A549 (cell line): ENCODE results near the gene SPSB2. TPM values are rescaled to one million over a fixed set of nuclear protein-coding genes. Genes with fewer than 3 reads are reported as not detected.

Experiments used
- ATAC-seq, 2 experiments: fragments of 200-7000 bp in 1 of 2; fragments of >200 bp in 1 of 2; cut with Nextera tagmentation in 1 of 2; cut with Tn5 transposase in 1 of 2; 3 replicates each; pipeline versions ENCODE4 v1.8.0 to v1.9.1; 2018 to 2020; ENCODE audit warnings: mild to moderate bottlenecking in 1 of 2, moderate library complexity in 1 of 2
- CTCF ChIA-PET: fragments of 300-600 bp; sonication (Branson Sonifier 250); formaldehyde crosslinking; extraction: SDS; loops from one replicate; lab custom pipeline; 2021; ENCODE audit warnings: antibody characterized with exemption, inconsistent platforms; lab: Yijun Ruan, JAX
- POLR2A ChIA-PET: fragments of 350-600 bp; formaldehyde crosslinking; extraction: SDS; loops from one replicate; lab custom pipeline; 2021; ENCODE audit warnings: antibody characterized with exemption, inconsistent platforms; lab: Yijun Ruan, JAX
- DNase-seq, 2 experiments: peaks; one replicate each; pipeline versions ENCODE4 v3.0.0 to v3.0.0-alpha.2; 2011 to 2016; ENCODE audit warnings: low read depth in 1 of 2, low spot score in 1 of 2
- FAIRE-seq: peaks from 2 replicates; lab custom pipeline; 2011; peaks lifted over from hg19 to GRCh38; lab: Jason Lieb, UNC
- H3K27ac ChIP-seq, 2 experiments: fragments of >200 bp; sonication (Bioruptor Twin); formaldehyde crosslinking; 3 replicates each; pipeline ENCODE4 v1.5.1; 2016 to 2017
- H3K4me1 ChIP-seq: fragments of >200 bp; sonication (Bioruptor Twin); formaldehyde crosslinking; 3 replicates; pipeline ENCODE4 v1.6.1; 2016
- H3K4me2 ChIP-seq: fragments of >200 bp; sonication (Bioruptor Twin); formaldehyde crosslinking; 3 replicates; pipeline ENCODE4 v1.6.1; 2016
- H3K4me3 ChIP-seq: fragments of >200 bp; sonication (Bioruptor Twin); formaldehyde crosslinking; 3 replicates; pipeline ENCODE4 v1.5.1; 2016
- H3K9me3 ChIP-seq: fragments of >200 bp; sonication (Bioruptor Twin); formaldehyde crosslinking; 3 replicates; pipeline ENCODE4 v1.6.1; 2016
- CEBPB ChIP-seq, 2 experiments: fragments of >200 bp in 1 of 2; sonication (Bioruptor Twin) in 1 of 2; formaldehyde crosslinking in 1 of 2; IDR thresholded peaks; 2 replicates each; pipeline ENCODE4 v1.6.1; 2012 to 2016
- CHD2 ChIP-seq: fragments of 150-350 bp; IDR thresholded peaks from 2 replicates; pipeline ENCODE4 v1.6.1; 2014; ENCODE audit warnings: low read length; ENCODE audit not compliant: partially characterized antibody
- CHD4 ChIP-seq: fragments of 200-600 bp; sonication (generic); IDR thresholded peaks from 2 replicates; pipeline ENCODE4 v1.6.1; 2016; ENCODE audit warnings: antibody characterized with exemption, mild to moderate bottlenecking, borderline replicate concordance
- EHF ChIP-seq: fragments of 250-450 bp; sonication (Bioruptor Pico); IDR thresholded peaks from 2 replicates; pipeline ENCODE4 v1.5.0; 2020; ENCODE audit warnings: mild to moderate bottlenecking
- ELK1 ChIP-seq: fragments of 150-350 bp; IDR thresholded peaks from 2 replicates; pipeline ENCODE4 v1.6.1; 2014; ENCODE audit warnings: low read depth, mild to moderate bottlenecking, low read length
- ESRRA ChIP-seq: fragments of 150-350 bp; IDR thresholded peaks from 2 replicates; pipeline ENCODE4 v1.6.1; 2014; ENCODE audit warnings: mild to moderate bottlenecking, low read length, borderline replicate concordance
- GATA3 ChIP-seq: IDR thresholded peaks from 2 replicates; pipeline ENCODE4 v1.6.1; 2012; ENCODE audit warnings: borderline replicate concordance
- HDAC2 ChIP-seq: fragments of 200-600 bp; sonication (generic); IDR thresholded peaks from 2 replicates; pipeline ENCODE4 v1.6.1; 2016
- KDM5A ChIP-seq: fragments of 200-600 bp; sonication (generic); IDR thresholded peaks from 2 replicates; pipeline ENCODE4 v1.6.1; 2016; ENCODE audit warnings: antibody characterized with exemption, mild to moderate bottlenecking
- MAFK ChIP-seq: fragments of 450-650 bp; IDR thresholded peaks from 2 replicates; pipeline ENCODE4 v1.6.1; 2014; ENCODE audit not compliant: partially characterized antibody
- MAX ChIP-seq: IDR thresholded peaks from 2 replicates; pipeline ENCODE4 v1.6.1; 2012
- MYC ChIP-seq: IDR thresholded peaks from 2 replicates; pipeline ENCODE4 v1.6.1; 2012; ENCODE audit warnings: mild to moderate bottlenecking, inconsistent platforms, low read length, improper control_type of control experiment, borderline replicate concordance
- NR3C1 ChIP-seq: fragments of >200 bp; sonication (Bioruptor Twin); formaldehyde crosslinking; IDR thresholded peaks from 3 replicates; pipeline ENCODE4 v1.6.1; 2017
- PBX3 ChIP-seq: IDR thresholded peaks from 2 replicates; pipeline ENCODE4 v1.6.1; 2012
- POLR2A ChIP-seq: IDR thresholded peaks from 2 replicates; pipeline ENCODE4 v1.6.1; 2012; ENCODE audit warnings: mild to moderate bottlenecking, low read length
- POLR2AphosphoS2 ChIP-seq: conservative IDR thresholded peaks from 2 replicates; pipeline ENCODE4 v1.6.1; 2012; ENCODE audit warnings: low read length, improper control_type of control experiment, inconsistent platforms
- RAD21 ChIP-seq, 2 experiments: fragments of >200 bp in 1 of 2; sonication (Bioruptor Twin) in 1 of 2; formaldehyde crosslinking in 1 of 2; IDR thresholded peaks in 1 of 2; conservative IDR thresholded peaks in 1 of 2; 2 replicates in 1 of 2; 3 replicates in 1 of 2; pipeline ENCODE4 v1.6.1; 2012 to 2018; ENCODE audit warnings: inconsistent platforms in 1 of 2
- RCOR1 ChIP-seq: fragments of 150-350 bp; IDR thresholded peaks from 2 replicates; pipeline ENCODE4 v1.6.1; 2014; ENCODE audit warnings: antibody characterized with exemption, low read length, low read depth
- RFX5 ChIP-seq: fragments of 450-650 bp; IDR thresholded peaks from 2 replicates; pipeline ENCODE4 v1.7.1; 2014; ENCODE audit warnings: antibody characterized with exemption, mild to moderate bottlenecking, moderate library complexity
- RNF2 ChIP-seq: fragments of 200-600 bp; sonication (generic); IDR thresholded peaks from 2 replicates; pipeline ENCODE4 v1.6.1; 2016; ENCODE audit warnings: low read depth, mild to moderate bottlenecking, antibody characterized with exemption, moderate library complexity, borderline replicate concordance
- TFCP2L1 ChIP-seq: fragments of 250-450 bp; sonication (Bioruptor Pico); IDR thresholded peaks from 2 replicates; pipeline ENCODE4 v1.5.0; 2021; ENCODE audit warnings: mild to moderate bottlenecking
- USF2 ChIP-seq: fragments of 450-650 bp; IDR thresholded peaks from 2 replicates; pipeline ENCODE4 v1.6.1; 2014; ENCODE audit warnings: antibody characterized with exemption
- ZC3H11A ChIP-seq: fragments of 450-650 bp; IDR thresholded peaks from 2 replicates; pipeline ENCODE4 v1.6.1; 2014; ENCODE audit warnings: antibody characterized with exemption, mild to moderate bottlenecking
- ZFP36 ChIP-seq: fragments of 450-650 bp; IDR thresholded peaks from 2 replicates; pipeline ENCODE4 v1.6.1; 2014; ENCODE audit warnings: borderline replicate concordance; ENCODE audit not compliant: partially characterized antibody
- ZNF302 ChIP-seq: fragments of 250-450 bp; sonication (Bioruptor Pico); IDR thresholded peaks from 2 replicates; pipeline ENCODE4 v1.9.0; 2021; ENCODE audit warnings: inconsistent platforms, mild to moderate bottlenecking, moderate library complexity
- WGBS: methylation state at CpG from one replicate; pipeline ENCODE4 v1.1.6; 2017; ENCODE audit errors: missing lambda C conversion rate; 5-methylcytosine and 5-hydroxymethylcytosine counted together
- polyA plus RNA-seq, 4 experiments: library from polyadenylated mRNA; depleted of rRNA in 3 of 4; stranded (reverse); fragments of >200 nt; fragmentation: RNase III in 1 of 4; extraction: RNeasy Plus Mini Kit Qiagen cat#74134 plus additional on column Dnase treatment in 1 of 4; gene quantifications; 2 replicates in 3 of 4; 3 replicates in 1 of 4; pipeline ENCODE4 v1.2.3, GENCODE V29; 2011 to 2017
- TF ChIP-seq, protein P1 (sequence below): fragments of 250-450 bp; sonication (Bioruptor Pico); IDR thresholded peaks from 2 replicates; pipeline ENCODE4 v1.5.0; 2021; ENCODE audit warnings: mild to moderate bottlenecking, moderate library complexity, borderline replicate concordance

The SPSB2 gene
- polyA plus RNA-seq, 2 of the 4 experiments (the other 2 are of a cell fraction), result 16.8 to 21.8 TPM

GRCh38 chr12:6917491-6918231 lies 44.6 kb upstream of the SPSB2 start:
- FAIRE-seq (no peak), ATAC-seq (no peak), DNase-seq (no peak)
- POLR2A ChIA-PET, result interaction anchor here (0.5 to 1.0 kb wide), 2 partner anchors 48 to 289 kb away, joined by 3 read pairs; no protein-coding TSS in a partner anchor
- Histone ChIP-seq H3K9me3 (no peaks in the 10 kb centered on the region), H3K4me1 (peaks cover 17% of the 10 kb centered on the region), H3K4me3 (no peak overlapping the region), H3K27ac (no peak overlapping the region), H3K4me2 (no peak overlapping the region)
- CTCF ChIA-PET, result interaction anchor here (0.5 to 22.2 kb wide), 8 partner anchors 7 to 132 kb away, joined by 3 to 232 read pairs (median 6); partner anchors contain the start of genes ATN1, SPSB2 and TPI1
- 93% methylated on average over 10 of the region's 14 CpGs for WGBS
- TF ChIP-seq ZC3H11A (no peak), MAFK (no peak), HDAC2 (no peak), CEBPB (IDR thresholded peaks at IDR 0.05) (no peak), KDM5A (no peak), CHD2 (no peak), RAD21 (conservative IDR thresholded peaks at IDR 0.05 in 1 of 2, IDR thresholded peaks at IDR 0.05 in 1 of 2) (no peak), NR3C1 (no peak), RCOR1 (no peak), PBX3 (no peak), RFX5 (no peak)
- TF ChIP-seq, protein P1, sequence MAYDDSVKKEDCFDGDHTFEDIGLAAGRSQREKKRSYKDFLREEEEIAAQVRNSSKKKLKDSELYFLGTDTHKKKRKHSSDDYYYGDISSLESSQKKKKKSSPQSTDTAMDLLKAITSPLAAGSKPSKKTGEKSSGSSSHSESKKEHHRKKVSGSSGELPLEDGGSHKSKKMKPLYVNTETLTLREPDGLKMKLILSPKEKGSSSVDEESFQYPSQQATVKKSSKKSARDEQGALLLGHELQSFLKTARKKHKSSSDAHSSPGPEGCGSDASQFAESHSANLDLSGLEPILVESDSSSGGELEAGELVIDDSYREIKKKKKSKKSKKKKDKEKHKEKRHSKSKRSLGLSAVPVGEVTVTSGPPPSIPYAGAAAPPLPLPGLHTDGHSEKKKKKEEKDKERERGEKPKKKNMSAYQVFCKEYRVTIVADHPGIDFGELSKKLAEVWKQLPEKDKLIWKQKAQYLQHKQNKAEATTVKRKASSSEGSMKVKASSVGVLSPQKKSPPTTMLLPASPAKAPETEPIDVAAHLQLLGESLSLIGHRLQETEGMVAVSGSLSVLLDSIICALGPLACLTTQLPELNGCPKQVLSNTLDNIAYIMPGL, result no peak

DNA sequence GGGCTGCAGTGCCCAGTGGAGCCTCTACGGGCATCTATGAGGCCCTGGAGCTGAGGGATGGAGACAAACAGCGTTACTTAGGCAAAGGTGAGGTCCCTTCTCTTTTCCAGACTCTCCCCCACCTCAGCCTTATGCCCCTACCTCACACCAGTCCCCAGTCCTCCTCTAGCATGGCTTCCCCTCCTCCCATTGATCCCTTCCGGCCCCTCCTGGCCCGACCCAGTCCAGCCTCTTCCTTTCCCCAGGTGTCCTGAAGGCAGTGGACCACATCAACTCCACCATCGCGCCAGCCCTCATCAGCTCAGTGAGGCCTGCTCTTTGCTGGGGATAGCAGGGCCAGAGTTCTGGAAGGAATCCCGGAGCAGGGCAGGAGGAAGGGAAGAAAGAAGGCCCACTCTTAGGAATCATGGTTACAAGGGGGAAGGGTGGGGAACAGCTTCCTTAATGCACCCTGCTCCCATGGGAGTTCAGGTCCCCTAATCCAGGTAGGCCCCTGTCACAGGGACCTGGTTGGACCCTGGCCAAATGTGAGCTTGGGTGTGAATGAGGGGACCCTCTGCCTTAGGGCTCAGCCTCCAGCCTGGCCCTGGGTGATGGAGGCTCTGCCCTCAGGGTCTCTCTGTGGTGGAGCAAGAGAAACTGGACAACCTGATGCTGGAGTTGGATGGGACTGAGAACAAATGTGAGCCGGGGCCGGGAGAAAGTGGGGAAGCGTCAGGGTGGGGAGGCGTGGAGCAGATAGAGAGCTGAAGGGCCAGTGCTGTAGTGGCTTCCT lies 43.5 kb upstream of the SPSB2 start:
- ChIA-PET POLR2A (interaction anchor here (1.0 kb wide), 1 partner anchor 47 kb away, joined by 3 read pairs; no protein-coding TSS in a partner anchor), CTCF (interaction anchor here (0.5 to 22.2 kb wide), 8 partner anchors 8 to 134 kb away, joined by 3 to 232 read pairs (median 6); partner anchors contain the start of genes ATN1, SPSB2 and TPI1)
- WGBS, result 96% methylated on average over 11 of the region's 11 CpGs
- H3K4me1 ChIP-seq, result peaks cover 17% of the 10 kb centered on the region
- H3K4me3 ChIP-seq, result no peak overlapping the region
- H3K4me2 ChIP-seq, result no peak overlapping the region; the same call in 1 of the 3 replicates
- TF ChIP-seq ELK1 (no peak), MYC (no peak), POLR2AphosphoS2 (no peak), CHD2 (no peak), CEBPB (IDR thresholded peaks at IDR 0.05) (no peak), MAX (no peak), RCOR1 (no peak), TFCP2L1 (CRISPR knock-in tag) (no peak), ZC3H11A (no peak), RNF2 (no peak), ZFP36 (no peak), GATA3 (no peak), RFX5 (no peak), ZNF302 (no peak), USF2 (no peak), EHF (CRISPR knock-in tag) (no peak), POLR2A (no peak), CHD4 (no peak), ESRRA (no peak)
- TF ChIP-seq, protein P1, result no peak
- H3K27ac ChIP-seq, result no peak overlapping the region
- DNase-seq, result no peak
- no peak for ATAC-seq
- FAIRE-seq, result no peak
- H3K9me3 ChIP-seq, result no peaks in the 10 kb centered on the region
